ENCODE data around the gene BCL7C. TPM values are rescaled to one million over a fixed set of nuclear protein-coding genes. Genes with fewer than 3 reads are reported as not detected.

The BCL7C gene
- total RNA-seq, 1 donor, result 33.3 TPM

DNA sequence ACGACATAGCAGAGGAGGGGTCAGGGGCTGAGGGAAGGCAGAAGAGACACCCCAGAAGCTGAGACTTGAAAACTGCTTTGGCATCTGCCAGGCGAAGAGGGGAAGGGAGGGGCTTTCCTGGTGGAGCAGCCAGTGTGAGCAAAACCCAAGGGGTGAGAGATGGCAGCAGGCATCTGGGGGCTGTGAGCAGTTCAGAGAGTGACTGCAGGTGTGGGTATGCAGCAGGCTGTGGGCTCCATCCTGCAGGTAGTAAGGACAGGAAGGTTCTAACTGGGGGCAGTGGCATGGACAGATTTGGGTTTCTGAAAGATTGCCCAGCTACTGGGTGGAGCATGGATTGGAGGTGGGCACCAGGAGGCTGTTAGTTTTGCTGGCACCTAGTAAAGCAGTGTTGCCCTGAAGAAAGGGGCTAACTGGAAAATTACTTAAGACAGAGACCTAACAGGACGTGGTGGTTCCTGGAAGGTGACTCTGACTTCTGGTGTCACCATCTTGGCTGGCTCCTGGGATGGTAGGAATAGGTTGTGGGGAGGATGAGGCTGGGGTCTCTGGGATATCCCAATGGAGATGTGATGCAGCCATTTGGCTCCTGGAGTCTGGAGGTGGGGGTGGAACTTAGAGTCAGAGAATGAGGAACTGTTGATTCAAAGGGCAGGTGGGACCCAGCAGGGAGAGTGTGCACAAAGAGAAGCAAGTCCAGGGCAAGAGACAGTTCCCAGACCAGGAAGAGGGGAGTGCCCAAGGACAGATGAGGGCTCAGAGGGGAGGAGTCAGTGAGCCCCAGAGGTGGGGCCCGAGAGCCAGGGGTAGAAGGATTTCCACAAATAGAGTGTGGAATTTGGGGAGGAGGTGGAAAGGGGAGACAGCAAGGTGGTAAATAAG, 11.2 kb downstream of the BCL7C start:
- Histone ChIP-seq H3K4me2 (ENCODE audit: insufficient read depth, low read length) (no peak overlapping the region), H3K36me3 (ENCODE audit: insufficient read depth, low read length) (peaks cover 31% of the 10 kb centered on the region), H3K27ac (ENCODE audit: low read depth, low read length) (no peak overlapping the region), H3K4me1 (ENCODE audit: insufficient read depth, low read length) (no peaks in the 10 kb centered on the region), H2AFZ (ENCODE audit: low read length) (no peak overlapping the region), H3K27me3 (ENCODE audit: insufficient read depth, low read length) (no peaks in the 10 kb centered on the region), H4K20me1 (ENCODE audit: insufficient read depth, low read length) (no peaks in the 10 kb centered on the region), H3K79me2 (ENCODE audit: insufficient read depth, low read length) (peaks cover under 1% of the 10 kb centered on the region), H3K4me3 (ENCODE audit: insufficient read depth, low read length) (no peak overlapping the region), H3K9me3 (ENCODE audit: low read depth, low read length) (no peaks in the 10 kb centered on the region)
- TF ChIP-seq, protein P1, sequence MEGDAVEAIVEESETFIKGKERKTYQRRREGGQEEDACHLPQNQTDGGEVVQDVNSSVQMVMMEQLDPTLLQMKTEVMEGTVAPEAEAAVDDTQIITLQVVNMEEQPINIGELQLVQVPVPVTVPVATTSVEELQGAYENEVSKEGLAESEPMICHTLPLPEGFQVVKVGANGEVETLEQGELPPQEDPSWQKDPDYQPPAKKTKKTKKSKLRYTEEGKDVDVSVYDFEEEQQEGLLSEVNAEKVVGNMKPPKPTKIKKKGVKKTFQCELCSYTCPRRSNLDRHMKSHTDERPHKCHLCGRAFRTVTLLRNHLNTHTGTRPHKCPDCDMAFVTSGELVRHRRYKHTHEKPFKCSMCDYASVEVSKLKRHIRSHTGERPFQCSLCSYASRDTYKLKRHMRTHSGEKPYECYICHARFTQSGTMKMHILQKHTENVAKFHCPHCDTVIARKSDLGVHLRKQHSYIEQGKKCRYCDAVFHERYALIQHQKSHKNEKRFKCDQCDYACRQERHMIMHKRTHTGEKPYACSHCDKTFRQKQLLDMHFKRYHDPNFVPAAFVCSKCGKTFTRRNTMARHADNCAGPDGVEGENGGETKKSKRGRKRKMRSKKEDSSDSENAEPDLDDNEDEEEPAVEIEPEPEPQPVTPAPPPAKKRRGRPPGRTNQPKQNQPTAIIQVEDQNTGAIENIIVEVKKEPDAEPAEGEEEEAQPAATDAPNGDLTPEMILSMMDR (IDR thresholded peaks at IDR 0.05; ENCODE audit: extremely low read depth, low read depth, low read length), result no peak
- no peak for DNase-seq (ENCODE audit: insufficient read length, low spot score, missing footprints)

DNA sequence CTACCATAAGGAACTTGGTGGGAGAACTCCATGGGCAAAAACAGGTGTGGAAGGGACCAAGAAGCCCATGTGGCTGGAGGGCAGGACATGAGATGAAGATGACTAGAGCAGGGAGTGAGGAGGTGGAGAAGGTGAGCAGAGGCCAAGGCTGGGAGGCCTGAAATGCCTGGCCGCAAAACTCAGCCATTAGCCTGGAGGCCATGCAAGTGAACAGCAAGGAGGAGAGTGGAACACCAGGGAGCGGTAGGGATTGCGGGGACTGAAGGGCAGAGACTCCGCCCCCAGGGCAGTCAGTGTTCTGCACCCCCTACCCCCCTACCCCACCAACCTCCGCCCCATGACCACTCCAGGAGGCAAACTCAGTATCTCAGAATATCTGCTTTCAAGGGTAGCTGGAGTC, 17.0 kb downstream of the BCL7C start:
- no peaks in the 10 kb centered on the region for H3K27me3 ChIP-seq (ENCODE audit: insufficient read depth, low read length)
- H3K79me2 ChIP-seq (ENCODE audit: insufficient read depth, low read length), result peaks cover 26% of the 10 kb centered on the region
- DNase-seq (ENCODE audit: insufficient read length, low spot score, missing footprints), result no peak
- TF ChIP-seq, protein P1 (IDR thresholded peaks at IDR 0.05; ENCODE audit: extremely low read depth, low read depth, low read length), result no peak
- no peaks in the 10 kb centered on the region for H3K9me3 ChIP-seq (ENCODE audit: low read depth, low read length)
- no peaks in the 10 kb centered on the region for H4K20me1 ChIP-seq (ENCODE audit: insufficient read depth, low read length)
- peak overlapping the region; percentile 88 for H3K27ac ChIP-seq (ENCODE audit: low read depth, low read length)
- H3K4me2 ChIP-seq (ENCODE audit: insufficient read depth, low read length), result peak overlapping the region; percentile 87
- peak overlapping the region; percentile 97 for H3K4me3 ChIP-seq (ENCODE audit: insufficient read depth, low read length)
- peaks cover 20% of the 10 kb centered on the region for H3K4me1 ChIP-seq (ENCODE audit: insufficient read depth, low read length)
- H3K36me3 ChIP-seq (ENCODE audit: insufficient read depth, low read length), result peaks cover 10% of the 10 kb centered on the region
- H2AFZ ChIP-seq (ENCODE audit: low read length), result peak overlapping the region; percentile 82

DNA sequence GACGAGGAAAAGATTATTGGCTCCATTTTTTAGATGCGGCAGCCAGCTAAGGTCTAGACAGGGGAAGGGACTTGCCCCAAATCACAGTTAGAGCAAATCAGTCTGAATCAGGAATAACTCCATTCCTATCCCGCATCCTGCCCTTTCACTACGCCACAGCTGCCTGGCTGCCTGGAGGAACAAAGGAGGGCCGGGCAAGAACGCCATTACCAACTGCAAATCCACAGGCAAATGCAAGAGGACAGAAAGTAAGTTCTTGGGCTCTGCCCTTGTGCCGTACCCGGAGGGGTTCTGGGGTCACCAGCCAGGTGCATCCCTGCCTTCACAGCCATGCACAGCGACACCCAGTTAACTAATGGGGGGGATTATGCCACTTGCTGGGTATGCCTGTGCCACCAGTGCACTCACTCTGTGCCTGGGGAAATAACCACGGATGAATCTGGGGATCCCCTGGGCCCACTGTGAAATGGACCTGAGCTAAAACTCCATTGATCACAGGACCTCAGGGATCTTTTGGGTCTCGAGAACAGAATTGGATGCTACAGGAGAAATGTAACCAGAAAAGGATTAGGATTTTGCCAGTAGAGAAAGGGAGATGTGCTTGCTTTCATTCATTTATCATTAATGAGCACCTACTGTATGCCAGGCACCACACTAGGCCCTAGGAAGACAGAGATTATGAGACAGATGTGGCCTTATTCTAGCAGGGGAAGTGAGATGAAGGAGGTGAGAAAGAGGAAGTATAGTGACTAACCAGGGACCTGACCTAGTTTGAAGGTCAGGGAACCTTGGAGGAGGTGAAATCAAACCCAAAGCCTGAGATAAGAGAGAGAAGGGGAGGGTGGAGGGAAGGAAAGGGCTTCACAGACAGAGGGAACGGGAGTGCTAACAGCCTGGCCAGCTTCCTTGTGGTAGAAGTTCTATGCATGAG, 17.7 kb downstream of the BCL7C start:
- Histone ChIP-seq H2AFZ (ENCODE audit: low read length) (peak overlapping the region; percentile 82), H3K4me2 (ENCODE audit: insufficient read depth, low read length) (peak overlapping the region; percentile 87), H3K4me1 (ENCODE audit: insufficient read depth, low read length) (peaks cover 20% of the 10 kb centered on the region), H3K9me3 (ENCODE audit: low read depth, low read length) (no peaks in the 10 kb centered on the region), H4K20me1 (ENCODE audit: insufficient read depth, low read length) (no peaks in the 10 kb centered on the region), H3K79me2 (ENCODE audit: insufficient read depth, low read length) (peaks cover 26% of the 10 kb centered on the region), H3K36me3 (ENCODE audit: insufficient read depth, low read length) (peaks cover 10% of the 10 kb centered on the region), H3K4me3 (ENCODE audit: insufficient read depth, low read length) (peak overlapping the region; percentile 97), H3K27me3 (ENCODE audit: insufficient read depth, low read length) (no peaks in the 10 kb centered on the region), H3K27ac (ENCODE audit: low read depth, low read length) (peak overlapping the region; percentile 88)
- TF ChIP-seq, protein P1 (IDR thresholded peaks at IDR 0.05; ENCODE audit: extremely low read depth, low read depth, low read length), result no peak
- DNase-seq (ENCODE audit: insufficient read length, low spot score, missing footprints), result peak; percentile 86

All from osteoblast (primary cell).